ENCODE measurements around the gene GALT.
"Not testable (repeated sequence)": the region's sequence is repeated elsewhere in the genome, so short reads cannot be mapped to it uniquely, and the experiment has no call there.

Gene GALT

GRCh38 chr9:34627716-34628655 lies 18.5 kb upstream of the GALT start:
- no peak for DNase-seq

- DNase-seq = no peak
Observed at GRCh38 chr9:34628656-34629490, 17.6 kb upstream of the GALT start, which contains the start of gene ARID3C. Gene ARID3C, minus strand, starts transcription at chr9:34629066. Its CDS starts 1,052 bp downstream, at chr9:34628014.

DNA sequence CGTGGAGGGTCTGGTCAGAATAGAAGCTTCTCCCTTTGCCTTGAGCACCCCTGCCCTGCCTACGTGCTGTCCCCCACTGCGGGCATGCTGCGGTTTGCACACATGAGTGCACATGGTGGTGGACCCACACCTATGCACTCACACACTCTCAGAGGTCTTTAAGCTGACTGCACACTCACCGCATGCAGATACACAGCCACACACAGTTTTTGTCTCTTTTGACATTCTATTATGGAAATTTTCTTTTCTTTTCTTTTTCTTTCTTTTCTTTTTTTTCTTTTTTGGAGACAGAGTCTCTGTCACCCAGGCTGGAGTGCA lies 17.0 kb upstream of the GALT start:
- DNase-seq = no peak

GRCh38 chr9:34630402-34631154 lies 15.9 kb upstream of the GALT start:
- no peak for DNase-seq

- no peak for DNase-seq
Observed at GRCh38 chr9:34633166-34633565, 13.3 kb upstream of the GALT start.

DNA sequence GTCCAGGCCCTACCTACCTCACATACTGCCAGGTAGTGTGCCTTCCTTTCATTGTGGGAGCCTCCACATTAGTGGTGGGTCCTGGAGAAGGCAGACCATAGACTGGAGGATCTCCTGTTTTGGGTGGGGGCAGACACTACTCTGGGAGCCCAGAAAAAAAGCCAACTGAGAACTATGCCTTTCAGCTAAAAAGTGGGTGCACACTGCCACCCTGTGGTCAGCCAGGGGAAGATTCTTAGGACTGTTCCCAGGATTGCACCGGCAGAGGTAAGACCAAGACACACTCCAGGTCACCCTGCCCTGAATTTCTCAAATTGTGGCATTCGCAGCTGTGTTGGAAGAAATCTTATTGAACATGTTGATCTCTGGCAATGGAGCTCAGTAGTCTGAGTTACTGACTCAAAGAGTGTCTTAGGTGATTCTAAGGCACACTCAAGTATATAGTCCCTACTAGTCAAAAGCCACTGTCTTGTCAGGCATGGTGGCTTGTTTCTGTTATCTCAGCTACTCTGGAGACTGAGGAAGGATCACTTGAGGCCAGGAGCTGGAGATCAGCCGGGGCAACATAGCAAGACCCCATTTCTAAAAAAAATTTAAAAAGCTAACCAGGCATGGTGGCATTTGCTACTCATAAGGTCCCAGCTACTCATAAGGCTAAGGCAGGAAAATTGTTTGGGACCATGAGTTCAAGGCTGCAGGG lies 12.5 kb upstream of the GALT start:
- peak; percentile 62 for DNase-seq

DNA sequence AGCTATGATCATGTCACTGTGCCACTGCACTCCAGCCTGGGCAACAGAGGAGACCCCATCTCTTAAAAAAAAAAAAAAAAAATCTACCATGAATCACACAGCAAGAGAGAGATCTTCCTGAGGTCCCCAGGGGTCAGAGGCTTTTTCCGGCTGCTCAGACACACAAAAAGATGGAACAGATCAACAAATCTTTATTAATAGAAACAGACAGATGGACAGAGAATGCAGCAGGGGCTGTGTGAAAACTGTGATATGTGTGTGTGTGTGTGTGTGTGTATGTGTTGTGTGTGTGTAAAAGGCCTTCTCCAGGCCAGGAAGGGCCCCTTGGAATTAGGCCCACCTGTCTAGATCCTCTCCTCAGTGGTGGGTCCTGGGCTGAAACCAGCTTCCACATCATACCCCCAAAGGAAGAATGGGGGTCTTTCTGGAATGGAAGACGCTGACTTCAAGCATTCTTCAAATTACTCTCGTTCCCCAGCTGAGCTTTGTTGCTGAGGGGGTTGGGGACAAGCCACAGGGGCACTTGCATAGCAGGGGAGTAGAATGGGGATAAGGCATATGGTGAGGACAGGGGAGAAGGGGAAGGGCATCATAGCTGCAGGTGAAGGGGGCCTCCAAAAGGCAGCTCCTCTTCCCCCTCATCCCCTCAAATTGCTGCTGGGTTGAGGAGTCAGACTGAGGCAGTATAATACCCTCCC lies 11.8 kb upstream of the GALT start:
- DNase-seq = no peak

DNA sequence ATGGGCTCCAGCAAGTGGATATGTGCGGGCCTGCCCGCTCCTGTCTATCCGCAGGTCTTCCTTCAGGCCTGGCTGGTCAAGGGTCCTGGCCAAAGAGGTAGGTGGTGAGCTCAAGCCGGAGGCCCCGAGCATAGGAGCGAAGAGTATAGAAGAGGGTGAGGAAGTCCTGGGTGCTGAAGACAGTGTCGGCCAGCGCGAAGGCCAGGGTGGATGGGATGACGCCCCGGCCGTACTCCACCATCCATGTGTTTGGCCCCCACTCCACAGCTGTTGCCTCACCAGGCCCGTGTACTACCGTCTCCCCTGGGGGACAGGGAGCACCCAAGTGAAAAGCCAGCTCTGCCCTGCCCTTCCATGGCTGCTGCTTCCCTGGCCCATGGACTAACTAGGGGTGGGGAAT lies 10.9 kb upstream of the GALT start:
- DNase-seq = no peak

- no peak for DNase-seq
Observed at GRCh38 chr9:34636791-34637355, 9.6 kb upstream of the GALT start.

- DNase-seq = peak; percentile 78
Observed at GRCh38 chr9:34637356-34638137, 8.9 kb upstream of the GALT start, which contains the start of gene SIGMAR1. Gene SIGMAR1, minus strand, starts transcription at chr9:34637787. Its CDS starts 90 bp downstream, at chr9:34637697.

GRCh38 chr9:34638138-34638445 lies 8.4 kb upstream of the GALT start:
- no peak for DNase-seq

- not testable (repeated sequence) for DNase-seq
Observed at GRCh38 chr9:34639322-34639721, 7.2 kb upstream of the GALT start.

GRCh38 chr9:34642679-34643078 lies 3.8 kb upstream of the GALT start:
- no peak for DNase-seq

GRCh38 chr9:34644766-34645314 lies 1.6 kb upstream of the GALT start:
- DNase-seq = no peak

- no peak for DNase-seq
Observed at GRCh38 chr9:34647084-34647403, 569 bp downstream of the GALT start.

DNA sequence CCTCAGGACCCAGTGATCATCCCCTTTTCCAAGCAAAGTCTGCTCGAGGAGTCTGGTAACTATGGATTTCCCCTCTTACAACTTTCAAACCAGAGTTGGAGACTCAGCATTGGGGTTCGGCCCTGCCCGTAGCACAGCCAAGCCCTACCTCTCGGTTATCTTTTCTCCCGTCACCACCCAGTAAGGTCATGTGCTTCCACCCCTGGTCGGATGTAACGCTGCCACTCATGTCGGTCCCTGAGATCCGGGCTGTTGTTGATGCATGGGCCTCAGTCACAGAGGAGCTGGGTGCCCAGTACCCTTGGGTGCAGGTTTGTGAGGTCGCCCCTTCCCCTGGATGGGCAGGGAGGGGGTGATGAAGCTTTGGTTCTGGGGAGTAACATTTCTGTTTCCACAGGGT lies 1.2 kb downstream of the GALT start:
- DNase-seq = no peak

- DNase-seq = no peak
Observed at GRCh38 chr9:34648673-34649072, 2.2 kb downstream of the GALT start.

- DNase-seq = no peak
Observed at GRCh38 chr9:34650816-34651215, 4.3 kb downstream of the GALT start.

- no peak for DNase-seq
Observed at GRCh38 chr9:34651321-34651720, 4.8 kb downstream of the GALT start.

DNA sequence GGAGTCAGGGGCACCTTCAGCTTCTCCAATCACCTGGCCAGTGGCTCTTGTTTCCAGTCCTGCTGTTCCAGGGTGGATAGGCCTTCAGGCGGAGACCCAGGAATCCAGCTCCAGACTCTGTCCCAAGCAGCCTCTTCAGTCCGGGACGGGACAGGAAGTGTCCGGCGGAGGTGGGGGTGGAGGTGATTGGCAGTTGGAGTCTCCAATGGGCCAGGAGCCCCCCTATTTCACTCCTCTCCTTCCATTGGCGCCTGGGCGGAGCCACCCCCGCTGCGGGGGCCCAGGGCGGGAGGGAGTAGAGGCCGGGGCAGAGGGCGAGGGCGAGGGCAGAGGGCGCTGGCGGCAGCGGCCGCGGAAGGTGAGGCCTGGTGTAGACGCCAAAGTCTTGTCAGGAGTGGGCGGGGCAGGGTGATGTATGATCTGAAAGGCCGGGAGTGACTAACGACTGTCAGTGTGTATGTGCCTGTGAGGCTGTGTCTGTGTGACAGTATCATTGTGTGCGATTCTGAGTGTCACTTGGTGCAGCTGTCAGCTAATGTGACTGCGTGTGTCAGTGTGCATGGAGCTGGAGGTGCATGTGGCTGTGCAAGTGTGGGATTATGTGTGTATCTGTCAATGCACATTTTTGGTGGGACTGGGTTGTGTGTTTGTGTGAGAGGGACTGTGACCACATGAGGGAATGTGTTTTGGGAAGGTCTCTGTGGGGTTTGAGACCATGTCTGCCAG lies 5.6 kb downstream of the GALT start, which contains the start of gene IL11RA:
Gene IL11RA (plus strand): TSS at position 310 of the 726 bp plus-strand sequence. CDS start 3,033 bp downstream, outside the sequence.
- DNase-seq = no peak
